IMR-90 (cell line): Measurements from ENCODE around the gene DENND1A. TPM values are rescaled to one million over a fixed set of nuclear protein-coding genes. Genes with fewer than 3 reads are reported as not detected.

Experiments
- ATAC-seq: fragments of 200-7000 bp; cut with Tn5 transposase; 2 replicates; pipeline ENCODE4 v1.9.1; 2020; ENCODE audit warnings: low read depth, mild to moderate bottlenecking, moderate library complexity
- BruUV-seq: library from RNA; stranded (reverse); fragments of 400-500 nt; replicated peaks from 2 replicates; lab custom pipeline; 2021; lab: Mats Ljungman, UMichigan
- CTCF ChIA-PET: fragments of 300-600 bp; formaldehyde crosslinking; extraction: SDS; loops from one replicate; lab custom pipeline; 2021; ENCODE audit warnings: antibody characterized with exemption; lab: Yijun Ruan, JAX
- POLR2A ChIA-PET: fragments of 300-600 bp; sonication (Branson Sonifier 250); formaldehyde crosslinking; loops from one replicate; lab custom pipeline; 2022; ENCODE audit warnings: antibody characterized with exemption; ENCODE audit not compliant: unreplicated experiment; lab: Charles Lee
- DNase-seq: peaks from one replicate; pipeline ENCODE4 v3.0.0; 2013
- H2AFZ ChIP-seq: replicated peaks from 2 replicates; pipeline ENCODE3; 2013; ENCODE audit warnings: low read length, mild to moderate bottlenecking; ENCODE audit not compliant: poor library complexity
- H2AK5ac ChIP-seq: 2 replicates; pipeline ENCODE4 v1.6.1; 2013; ENCODE audit warnings: low read depth, low read length, inconsistent platforms
- H2AK9ac ChIP-seq: replicated peaks from 2 replicates; pipeline ENCODE3; 2013; ENCODE audit warnings: mild to moderate bottlenecking, low read depth, low read length, moderate library complexity; ENCODE audit not compliant: poor library complexity
- H2BK120ac ChIP-seq: 2 replicates; pipeline ENCODE4 v1.6.1; 2013; ENCODE audit warnings: low read depth, low read length, inconsistent platforms
- H2BK15ac ChIP-seq: 3 replicates; pipeline ENCODE4 v1.6.1; 2013; ENCODE audit warnings: low read depth, low read length, inconsistent platforms
- H2BK20ac ChIP-seq: 2 replicates; pipeline ENCODE4 v1.6.1; 2013; ENCODE audit warnings: low read depth, mild to moderate bottlenecking, inconsistent platforms, low read length, moderate library complexity
- H2BK5ac ChIP-seq: 2 replicates; pipeline ENCODE4 v1.6.1; 2013; ENCODE audit warnings: mild to moderate bottlenecking, low read depth, low read length, inconsistent platforms; ENCODE audit not compliant: poor library complexity, severe bottlenecking
- H3K14ac ChIP-seq: replicated peaks from 2 replicates; pipeline ENCODE4 v1.6.1; 2013; ENCODE audit warnings: low read depth, low read length, inconsistent platforms
- H3K18ac ChIP-seq: 2 replicates; pipeline ENCODE4 v1.6.1; 2013; ENCODE audit warnings: low read depth, low read length, control low read depth
- H3K23ac ChIP-seq: 2 replicates; pipeline ENCODE4 v1.6.1; 2013; ENCODE audit warnings: low read depth, low read length, inconsistent platforms
- H3K27ac ChIP-seq: 2 replicates; pipeline ENCODE4 v1.5.1; 2013; ENCODE audit warnings: mild to moderate bottlenecking, control low read depth, low read length; ENCODE audit not compliant: insufficient read depth
- H3K27me3 ChIP-seq: 2 replicates; pipeline ENCODE4 v1.6.1; 2013; ENCODE audit warnings: low read length; ENCODE audit not compliant: control insufficient read depth, insufficient read depth
- H3K36me3 ChIP-seq: 2 replicates; pipeline ENCODE4 v1.6.1; 2013; ENCODE audit warnings: low read length, mixed read lengths; ENCODE audit not compliant: control insufficient read depth, insufficient read depth
- H3K4ac ChIP-seq: 2 replicates; pipeline ENCODE4 v1.6.1; 2013; ENCODE audit warnings: low read depth, low read length, inconsistent platforms
- H3K4me1 ChIP-seq: 2 replicates; pipeline ENCODE4 v1.6.1; 2013; ENCODE audit warnings: low read length, mixed read lengths; ENCODE audit not compliant: control insufficient read depth, insufficient read depth
- H3K4me2 ChIP-seq: 2 replicates; pipeline ENCODE4 v1.6.1; 2013; ENCODE audit warnings: low read depth, mild to moderate bottlenecking, control low read depth, low read length, moderate library complexity
- H3K4me3 ChIP-seq: 2 replicates; pipeline ENCODE4 v1.5.1; 2013; ENCODE audit warnings: low read depth, mild to moderate bottlenecking, control low read depth, low read length, moderate library complexity; ENCODE audit not compliant: insufficient read depth
- H3K56ac ChIP-seq: 2 replicates; pipeline ENCODE4 v1.6.1; 2013; ENCODE audit warnings: low read length, inconsistent platforms; ENCODE audit not compliant: insufficient read depth; ENCODE audit errors: extremely low read depth
- H3K79me1 ChIP-seq, 2 experiments: 2 replicates each; pipeline ENCODE4 v1.6.1; 2013; ENCODE audit warnings: low read length in 2 of 2, inconsistent platforms in 1 of 2, low read depth in 1 of 2
- H3K9ac ChIP-seq: 2 replicates; pipeline ENCODE4 v1.6.1; 2013; ENCODE audit warnings: low read depth, low read length, control low read depth
- H3K9me1 ChIP-seq: 2 replicates; pipeline ENCODE4 v1.6.1; 2013; ENCODE audit warnings: low read length, inconsistent platforms; ENCODE audit not compliant: insufficient read depth
- H3K9me3 ChIP-seq: 2 replicates; pipeline ENCODE4 v1.6.1; 2013; ENCODE audit warnings: low read length; ENCODE audit not compliant: control insufficient read depth, insufficient read depth
- H4K20me1 ChIP-seq: 2 replicates; pipeline ENCODE4 v1.6.1; 2013; ENCODE audit warnings: low read length, inconsistent platforms; ENCODE audit not compliant: insufficient read depth
- H4K5ac ChIP-seq: 2 replicates; pipeline ENCODE4 v1.6.1; 2013; ENCODE audit warnings: mild to moderate bottlenecking, low read depth, low read length, control low read depth
- H4K8ac ChIP-seq, 2 experiments: 2 replicates each; pipeline ENCODE4 v1.6.1; 2013; ENCODE audit warnings: low read depth in 2 of 2, low read length in 2 of 2, control low read depth in 1 of 2, inconsistent platforms in 1 of 2
- H4K91ac ChIP-seq: 2 replicates; pipeline ENCODE4 v1.6.1; 2013; ENCODE audit warnings: low read depth, low read length, inconsistent platforms; ENCODE audit not compliant: insufficient read depth
- BHLHE40 ChIP-seq: fragments of 150-350 bp; IDR thresholded peaks from 2 replicates; pipeline ENCODE4 v1.6.1; 2016; ENCODE audit warnings: mild to moderate bottlenecking, low read depth, low read length
- CEBPB ChIP-seq: IDR thresholded peaks from 2 replicates; pipeline ENCODE4 v1.6.1; 2012; ENCODE audit warnings: low read depth, low read length, improper control_type of control experiment
- CHD1 ChIP-seq: IDR thresholded peaks from 2 replicates; pipeline ENCODE4 v1.6.1; 2012; ENCODE audit warnings: low read depth, low read length, improper control_type of control experiment
- ELK1 ChIP-seq: fragments of 150-350 bp; IDR thresholded peaks from 2 replicates; pipeline ENCODE4 v1.6.1; 2016; ENCODE audit warnings: low read depth, mild to moderate bottlenecking, low read length, moderate library complexity, borderline replicate concordance
- FOS ChIP-seq: fragments of 150-350 bp; IDR thresholded peaks from 2 replicates; pipeline ENCODE4 v1.6.1; 2016; ENCODE audit warnings: low read depth, low read length
- MAFK ChIP-seq: IDR thresholded peaks from 2 replicates; pipeline ENCODE4 v1.6.1; 2012; ENCODE audit warnings: low read depth, low read length, improper control_type of control experiment
- MAZ ChIP-seq: IDR thresholded peaks from 2 replicates; pipeline ENCODE4 v1.6.1; 2012; ENCODE audit warnings: low read depth, mild to moderate bottlenecking, low read length, improper control_type of control experiment, moderate library complexity, borderline replicate concordance
- MXI1 ChIP-seq: IDR thresholded peaks from 2 replicates; pipeline ENCODE4 v1.6.1; 2012; ENCODE audit warnings: low read depth, mild to moderate bottlenecking, low read length, moderate library complexity, borderline replicate concordance
- NFE2L2 ChIP-seq: fragments of 150-350 bp; IDR thresholded peaks from 2 replicates; pipeline ENCODE4 v1.6.1; 2016; ENCODE audit warnings: low read depth, mild to moderate bottlenecking, low read length
- POLR2A ChIP-seq: IDR thresholded peaks from 2 replicates; pipeline ENCODE4 v1.6.1; 2012; ENCODE audit warnings: mild to moderate bottlenecking, low read depth, low read length
- RAD21 ChIP-seq: IDR thresholded peaks from 2 replicates; pipeline ENCODE4 v1.6.1; 2012; ENCODE audit warnings: low read length, improper control_type of control experiment
- RCOR1 ChIP-seq: IDR thresholded peaks from 2 replicates; pipeline ENCODE4 v1.6.1; 2012; ENCODE audit warnings: mild to moderate bottlenecking, low read length, improper control_type of control experiment; ENCODE audit not compliant: insufficient replicate concordance
- RFX5 ChIP-seq: IDR thresholded peaks from 2 replicates; pipeline ENCODE4 v1.8.0; 2012; ENCODE audit warnings: low read depth, mild to moderate bottlenecking, low read length, moderate library complexity
- SMC3 ChIP-seq: fragments of 150-350 bp; IDR thresholded peaks from 2 replicates; pipeline ENCODE4 v1.6.1; 2016; ENCODE audit warnings: low read depth, mild to moderate bottlenecking, antibody characterized with exemption, low read length, moderate library complexity
- WGBS, 2 experiments: methylation state at CpG; one replicate each; pipeline versions ENCODE4 v1.1.5 to v1.1.7; 2013; ENCODE audit warnings: missing lambda C conversion rate in 2 of 2; ENCODE audit not compliant: insufficient read length in 1 of 2; ENCODE audit errors: extremely low coverage in 2 of 2; 5-methylcytosine and 5-hydroxymethylcytosine counted together
- dilution Hi-C: fragments of 300-500 bp; cut with HindIII; formaldehyde crosslinking; loops from one replicate; pipeline ENCODE4 v1.14.3; 2018; ENCODE audit warnings: low sequenced_read_pairs; ENCODE audit not compliant: unreplicated experiment
- in situ Hi-C: fragments of 300-500 bp; cut with MboI; formaldehyde crosslinking; loops from 3 replicates; pipeline ENCODE4 v1.14.3; 2019; ENCODE audit warnings: low sequenced_read_pairs, inconsistent platforms, mixed read lengths
- intact Hi-C: fragments of 100-400 bp; cut with micrococcal nuclease; formaldehyde crosslinking; loops from 2 replicates; pipeline ENCODE4 v1.10.0; 2022
- polyA plus RNA-seq, 3 experiments: library from polyadenylated mRNA; depleted of rRNA; stranded (reverse); fragments of >200 nt; gene quantifications; 2 replicates each; pipeline ENCODE4 v1.2.3, GENCODE V29; 2012; ENCODE audit warnings: low replicate concordance in 1 of 3
- total RNA-seq: library from RNA; depleted of rRNA; stranded (reverse); fragments of >200 nt; gene quantifications from 2 replicates; pipeline ENCODE4 v1.2.3, GENCODE V29; 2012
- TF ChIP-seq, protein P1 (sequence below): fragments of 150-350 bp; IDR thresholded peaks from 2 replicates; pipeline ENCODE4 v1.6.1; 2017; ENCODE audit warnings: mild to moderate bottlenecking, antibody characterized with exemption, low read length, low read depth
- TF ChIP-seq, protein P2 (sequence below): conservative IDR thresholded peaks from 2 replicates; pipeline ENCODE4 v1.5.1; 2012; ENCODE audit warnings: mild to moderate bottlenecking, low read depth, low read length, improper control_type of control experiment

The DENND1A gene
- total and polyA plus RNA-seq, 2 of the 4 experiments (the other 2 are of a cell fraction), result 21.4 to 27.6 TPM

GRCh38 chr9:123659358-123659757 lies 270.6 kb downstream of the DENND1A start:
- Histone ChIP-seq H3K27me3 (no peaks in the 10 kb centered on the region), H3K36me3 (no peaks in the 10 kb centered on the region), H3K4ac (no peak overlapping the region), H2AFZ (no peak overlapping the region), H3K4me2 (no peak overlapping the region), H3K14ac (no peak overlapping the region), H3K18ac (no peak overlapping the region), H3K9me1 (0 out of 2 replicates have a peak, but pooled peaks cover 3% of the 10 kb centered on the region), H4K20me1 (no peaks in the 10 kb centered on the region), H3K4me1 (no peaks in the 10 kb centered on the region), H3K4me3 (no peak overlapping the region), H2BK15ac (no peak overlapping the region), H3K9ac (no peak overlapping the region), H4K8ac (no peak overlapping the region), H2BK20ac (no peak overlapping the region), H3K9me3 (peaks cover 7% of the 10 kb centered on the region), H2AK9ac (no peak overlapping the region), H4K91ac (no peak overlapping the region), H2BK5ac (no peak overlapping the region), H3K56ac (no peak overlapping the region), H2AK5ac (no peak overlapping the region), H3K79me1 (no peaks in the 10 kb centered on the region), H2BK120ac (no peak overlapping the region), H3K23ac (no peak overlapping the region), H3K27ac (no peak overlapping the region), H4K5ac (no peak overlapping the region)
- ATAC-seq (no peak), DNase-seq (no peak)
- POLR2A ChIA-PET, result interaction anchor here (0.6 to 0.7 kb wide), 2 partner anchors 538 to 819 kb away, joined by 3 read pairs; no protein-coding TSS in a partner anchor
- no TSS peak for BruUV-seq
- in situ Hi-C loops, result no loop called here
- no peak for TF ChIP-seq RFX5
- TF ChIP-seq CEBPB, result no peak
- TF ChIP-seq RCOR1, result no peak
- no peak for TF ChIP-seq CHD1
- no peak for TF ChIP-seq SMC3
- no peak for TF ChIP-seq MAFK
- TF ChIP-seq, protein P1, sequence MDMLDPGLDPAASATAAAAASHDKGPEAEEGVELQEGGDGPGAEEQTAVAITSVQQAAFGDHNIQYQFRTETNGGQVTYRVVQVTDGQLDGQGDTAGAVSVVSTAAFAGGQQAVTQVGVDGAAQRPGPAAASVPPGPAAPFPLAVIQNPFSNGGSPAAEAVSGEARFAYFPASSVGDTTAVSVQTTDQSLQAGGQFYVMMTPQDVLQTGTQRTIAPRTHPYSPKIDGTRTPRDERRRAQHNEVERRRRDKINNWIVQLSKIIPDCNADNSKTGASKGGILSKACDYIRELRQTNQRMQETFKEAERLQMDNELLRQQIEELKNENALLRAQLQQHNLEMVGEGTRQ, result no peak
- TF ChIP-seq NFE2L2, result no peak
- TF ChIP-seq MXI1, result no peak
- TF ChIP-seq POLR2A, result no peak
- no peak for TF ChIP-seq FOS
- TF ChIP-seq, protein P2, sequence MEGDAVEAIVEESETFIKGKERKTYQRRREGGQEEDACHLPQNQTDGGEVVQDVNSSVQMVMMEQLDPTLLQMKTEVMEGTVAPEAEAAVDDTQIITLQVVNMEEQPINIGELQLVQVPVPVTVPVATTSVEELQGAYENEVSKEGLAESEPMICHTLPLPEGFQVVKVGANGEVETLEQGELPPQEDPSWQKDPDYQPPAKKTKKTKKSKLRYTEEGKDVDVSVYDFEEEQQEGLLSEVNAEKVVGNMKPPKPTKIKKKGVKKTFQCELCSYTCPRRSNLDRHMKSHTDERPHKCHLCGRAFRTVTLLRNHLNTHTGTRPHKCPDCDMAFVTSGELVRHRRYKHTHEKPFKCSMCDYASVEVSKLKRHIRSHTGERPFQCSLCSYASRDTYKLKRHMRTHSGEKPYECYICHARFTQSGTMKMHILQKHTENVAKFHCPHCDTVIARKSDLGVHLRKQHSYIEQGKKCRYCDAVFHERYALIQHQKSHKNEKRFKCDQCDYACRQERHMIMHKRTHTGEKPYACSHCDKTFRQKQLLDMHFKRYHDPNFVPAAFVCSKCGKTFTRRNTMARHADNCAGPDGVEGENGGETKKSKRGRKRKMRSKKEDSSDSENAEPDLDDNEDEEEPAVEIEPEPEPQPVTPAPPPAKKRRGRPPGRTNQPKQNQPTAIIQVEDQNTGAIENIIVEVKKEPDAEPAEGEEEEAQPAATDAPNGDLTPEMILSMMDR, result no peak
- TF ChIP-seq ELK1, result no peak
- no peak for TF ChIP-seq MAZ
- no peak for TF ChIP-seq BHLHE40
- TF ChIP-seq RAD21, result no peak
- CTCF ChIA-PET, result no interaction called here
- WGBS, 2 experiments, result no CpG with 5 or more reads among the region's 1 CpG
- intact Hi-C loops, result no loop called here
- dilution Hi-C loops, result no loop called here
